Liver (tissue), 9 donors: Measurements from ENCODE around the gene KSR1. TPM values are rescaled to one million over a fixed set of nuclear protein-coding genes. Genes with fewer than 3 reads are reported as not detected.

Source experiments
- DNase-seq: peaks from one replicate; pipeline ENCODE4 v3.0.0-alpha.2; 2017; ENCODE audit warnings: low spot score
- H3K27ac ChIP-seq, 2 donors: one replicate each; pipeline ENCODE4 v1.7.0; 2013; ENCODE audit warnings: inconsistent platforms in 2 of 2, low read length in 2 of 2, control low read depth in 1 of 2, low read depth in 1 of 2, mild to moderate bottlenecking in 1 of 2
- H3K27me3 ChIP-seq, 4 donors: one replicate each; pipeline versions ENCODE4 v1.6.1 to v1.7.0; 2013; ENCODE audit warnings: low read length in 3 of 4, inconsistent platforms in 1 of 4, mild to moderate bottlenecking in 1 of 4, moderate library complexity in 1 of 4; ENCODE audit not compliant: control insufficient read depth in 4 of 4, insufficient read depth in 4 of 4
- H3K36me3 ChIP-seq, 4 donors: one replicate each; pipeline versions ENCODE4 v1.6.1 to v1.7.0; 2013; ENCODE audit warnings: low read length in 3 of 4, mild to moderate bottlenecking in 3 of 4, low read depth in 1 of 4, moderate library complexity in 1 of 4; ENCODE audit not compliant: control insufficient read depth in 4 of 4, insufficient read depth in 3 of 4
- H3K4me1 ChIP-seq, 4 donors: one replicate each; pipeline versions ENCODE4 v1.6.1 to v1.7.0; 2013; ENCODE audit warnings: low read length in 3 of 4, mild to moderate bottlenecking in 3 of 4, moderate library complexity in 1 of 4; ENCODE audit not compliant: control insufficient read depth in 4 of 4, insufficient read depth in 4 of 4
- H3K4me3 ChIP-seq, 3 donors: one replicate each; pipeline versions ENCODE4 v1.6.1 to v1.7.0; 2013; ENCODE audit warnings: low read length in 3 of 3, control low read depth in 1 of 3, low read depth in 1 of 3, mild to moderate bottlenecking in 1 of 3
- H3K9ac ChIP-seq, 2 donors: one replicate each; pipeline ENCODE4 v1.7.0; 2013; ENCODE audit warnings: low read length in 2 of 2, mild to moderate bottlenecking in 2 of 2, moderate library complexity in 2 of 2, control low read depth in 1 of 2, low read depth in 1 of 2
- H3K9me3 ChIP-seq, 4 donors: one replicate each; pipeline versions ENCODE4 v1.6.1 to v1.7.0; 2013; ENCODE audit warnings: low read length in 3 of 4; ENCODE audit not compliant: control insufficient read depth in 4 of 4
- EGR1 ChIP-seq, 2 donors: IDR thresholded peaks; 2 replicates each; pipeline ENCODE4 v1.6.1; 2016 to 2018; ENCODE audit warnings: antibody characterized with exemption in 2 of 2, low read depth in 2 of 2
- GABPA ChIP-seq, 2 donors: IDR thresholded peaks in 1 of 2; conservative IDR thresholded peaks in 1 of 2; 2 replicates each; pipeline ENCODE4 v1.6.1; 2016; ENCODE audit warnings: antibody characterized with exemption in 2 of 2, mild to moderate bottlenecking in 1 of 2, moderate library complexity in 1 of 2
- HNF4A ChIP-seq, 2 donors: conservative IDR thresholded peaks; 2 replicates each; pipeline ENCODE4 v1.6.1; 2016; ENCODE audit warnings: antibody characterized with exemption in 2 of 2, mild to moderate bottlenecking in 2 of 2
- JUND ChIP-seq, 2 donors: IDR thresholded peaks; 2 replicates each; pipeline ENCODE4 v1.6.1; 2016; ENCODE audit warnings: antibody characterized with exemption in 2 of 2
- NR2F2 ChIP-seq: IDR thresholded peaks from 2 replicates; pipeline ENCODE4 v1.6.1; 2016; ENCODE audit warnings: antibody characterized with exemption
- RAD21 ChIP-seq, 2 donors: IDR thresholded peaks; 2 replicates each; pipeline ENCODE4 v1.6.1; 2016; ENCODE audit warnings: antibody characterized with exemption in 2 of 2, mild to moderate bottlenecking in 2 of 2
- RXRA ChIP-seq, 2 donors: IDR thresholded peaks; 2 replicates each; pipeline ENCODE4 v1.6.1; 2017 to 2018; ENCODE audit warnings: antibody characterized with exemption in 2 of 2, mild to moderate bottlenecking in 1 of 2
- SP1 ChIP-seq: IDR thresholded peaks from 2 replicates; pipeline ENCODE4 v1.6.1; 2018; ENCODE audit warnings: antibody characterized with exemption, mild to moderate bottlenecking
- YY1 ChIP-seq: IDR thresholded peaks from 2 replicates; pipeline ENCODE4 v1.6.1; 2016; ENCODE audit warnings: antibody characterized with exemption, mild to moderate bottlenecking
- WGBS: extraction: QIAGEN DNeasy Blood & Tissue Kit; methylation state at CpG from one replicate; pipeline ENCODE4 v1.1.7; 2013; 5-methylcytosine and 5-hydroxymethylcytosine counted together
- polyA plus RNA-seq, 2 donors: library from polyadenylated mRNA; stranded (reverse) in 1 of 2; unstranded in 1 of 2; fragments of 200-250 nt in 1 of 2; fragments of >200 nt in 1 of 2; fragmentation: Nextera tagmentation in 1 of 2; extraction: Ambion mirVana in 1 of 2; gene quantifications; one replicate each; pipeline versions ENCODE4 v1.2.1 to v1.2.3, GENCODE V29; 2013 to 2015
- total RNA-seq, 2 donors: library from RNA; depleted of rRNA; stranded (reverse); fragments of >200 nt; gene quantifications; one replicate each; pipeline ENCODE4 v1.2.3, GENCODE V29; 2014
- TF ChIP-seq, protein P1 (sequence below): IDR thresholded peaks from 2 replicates; pipeline ENCODE4 v1.6.1; 2016; ENCODE audit warnings: antibody characterized with exemption
- TF ChIP-seq, protein P2 (sequence below): fragments of 150-350 bp; IDR thresholded peaks from 2 replicates; pipeline ENCODE4 v1.5.1; 2017; ENCODE audit warnings: improper control_type of control experiment, low read depth, low read length; ENCODE audit not compliant: missing input control
- TF ChIP-seq, protein P3 (sequence below): IDR thresholded peaks from 2 replicates; pipeline ENCODE4 v1.6.1; 2016; ENCODE audit warnings: antibody characterized with exemption
- TF ChIP-seq, protein P4 (sequence below): IDR thresholded peaks from 2 replicates; pipeline ENCODE4 v1.6.1; 2016; ENCODE audit warnings: antibody characterized with exemption, mild to moderate bottlenecking
- donor health status: healthy.
- donor health status: healthy.
- donor health status: healthy.
- donor health status: healthy.
- donor health status: healthy.

The KSR1 gene
- total and polyA plus RNA-seq, 4 donors = 1.2 to 9.0 (median 4.1) TPM

DNA sequence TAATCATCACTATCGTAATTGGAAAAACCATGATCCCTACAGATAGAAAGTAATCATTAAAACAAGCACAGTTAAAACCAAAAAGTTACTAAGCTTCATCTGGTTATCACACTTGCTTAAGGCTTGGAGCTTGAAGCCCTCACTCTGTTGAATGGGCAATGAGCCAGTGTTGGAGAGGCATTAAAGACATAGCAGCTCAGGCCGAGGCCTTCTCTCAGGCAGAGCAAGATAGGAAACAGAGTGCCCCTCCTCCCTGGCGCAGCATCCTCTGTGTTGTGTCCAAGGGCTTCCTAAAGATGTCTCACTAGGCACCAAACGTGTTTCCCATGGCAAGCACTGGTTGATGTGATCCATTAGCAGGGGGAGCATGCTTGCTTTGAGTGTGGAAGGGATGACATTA, 139.8 kb downstream of the KSR1 start:
- H3K4me3 ChIP-seq = no peak overlapping the region
- H3K4me1 ChIP-seq = no peaks in the 10 kb centered on the region
- no peak for DNase-seq
- 86% methylated on average over 4 of the region's 4 CpGs for WGBS
- TF ChIP-seq GABPA (IDR thresholded peaks at IDR 0.05 in 1 of 2, conservative IDR thresholded peaks at IDR 0.05 in 1 of 2) (no peak), HNF4A (conservative IDR thresholded peaks at IDR 0.05) (no peak), YY1 (no peak), SP1 (no peak), JUND (IDR thresholded peaks at IDR 0.05) (no peak), NR2F2 (no peak)
- TF ChIP-seq, protein P1, sequence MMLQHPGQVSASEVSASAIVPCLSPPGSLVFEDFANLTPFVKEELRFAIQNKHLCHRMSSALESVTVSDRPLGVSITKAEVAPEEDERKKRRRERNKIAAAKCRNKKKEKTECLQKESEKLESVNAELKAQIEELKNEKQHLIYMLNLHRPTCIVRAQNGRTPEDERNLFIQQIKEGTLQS = no peak
- TF ChIP-seq, protein P2, sequence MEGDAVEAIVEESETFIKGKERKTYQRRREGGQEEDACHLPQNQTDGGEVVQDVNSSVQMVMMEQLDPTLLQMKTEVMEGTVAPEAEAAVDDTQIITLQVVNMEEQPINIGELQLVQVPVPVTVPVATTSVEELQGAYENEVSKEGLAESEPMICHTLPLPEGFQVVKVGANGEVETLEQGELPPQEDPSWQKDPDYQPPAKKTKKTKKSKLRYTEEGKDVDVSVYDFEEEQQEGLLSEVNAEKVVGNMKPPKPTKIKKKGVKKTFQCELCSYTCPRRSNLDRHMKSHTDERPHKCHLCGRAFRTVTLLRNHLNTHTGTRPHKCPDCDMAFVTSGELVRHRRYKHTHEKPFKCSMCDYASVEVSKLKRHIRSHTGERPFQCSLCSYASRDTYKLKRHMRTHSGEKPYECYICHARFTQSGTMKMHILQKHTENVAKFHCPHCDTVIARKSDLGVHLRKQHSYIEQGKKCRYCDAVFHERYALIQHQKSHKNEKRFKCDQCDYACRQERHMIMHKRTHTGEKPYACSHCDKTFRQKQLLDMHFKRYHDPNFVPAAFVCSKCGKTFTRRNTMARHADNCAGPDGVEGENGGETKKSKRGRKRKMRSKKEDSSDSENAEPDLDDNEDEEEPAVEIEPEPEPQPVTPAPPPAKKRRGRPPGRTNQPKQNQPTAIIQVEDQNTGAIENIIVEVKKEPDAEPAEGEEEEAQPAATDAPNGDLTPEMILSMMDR = no peak
- H3K27ac ChIP-seq = no peak overlapping the region
- H3K36me3 ChIP-seq = peaks cover 0 to 9% (median 0%) of the 10 kb centered on the region in 4 donors
- no peaks in the 10 kb centered on the region for H3K27me3 ChIP-seq
- no peak overlapping the region for H3K9ac ChIP-seq
- no peaks in the 10 kb centered on the region for H3K9me3 ChIP-seq

DNA sequence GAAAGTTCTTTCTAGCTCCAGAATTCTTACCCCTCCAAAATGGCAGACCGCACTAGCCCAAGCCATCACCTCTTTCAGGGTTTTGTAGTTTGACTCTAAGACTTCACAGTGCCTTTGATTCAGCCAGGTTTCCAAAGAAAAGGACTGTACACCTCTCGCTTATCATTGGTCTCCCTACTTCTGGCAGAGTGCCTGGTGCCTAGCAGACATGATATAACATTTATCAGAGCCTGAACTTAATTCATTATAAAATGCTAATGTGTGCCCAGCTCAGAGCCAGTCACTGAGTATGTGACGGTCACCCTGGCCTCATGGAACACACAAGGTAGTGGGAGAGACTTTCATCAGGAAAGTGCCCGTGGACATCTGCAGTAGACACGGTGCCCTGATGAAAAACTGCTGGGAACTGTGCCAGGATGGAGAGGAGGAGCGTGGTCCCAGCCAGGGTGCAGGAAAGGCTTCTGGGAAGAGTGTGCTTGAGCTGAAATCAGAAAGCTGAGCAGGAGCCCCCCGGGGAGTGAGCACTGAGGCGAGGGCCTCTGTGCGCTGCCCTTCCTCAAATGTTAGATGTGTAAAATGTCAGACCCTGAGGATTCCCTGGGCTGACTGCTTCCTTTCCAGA, 140.4 kb downstream of the KSR1 start:
- Histone ChIP-seq H3K9ac (no peak overlapping the region), H3K9me3 (no peaks in the 10 kb centered on the region), H3K36me3 (peaks cover 0 to 9% (median 0%) of the 10 kb centered on the region in 4 donors), H3K27me3 (no peaks in the 10 kb centered on the region), H3K27ac (no peak overlapping the region), H3K4me3 (no peak overlapping the region), H3K4me1 (no peaks in the 10 kb centered on the region)
- WGBS = 75% methylated on average over 9 of the region's 9 CpGs
- TF ChIP-seq RAD21 (IDR thresholded peaks at IDR 0.05) (no peak), HNF4A (conservative IDR thresholded peaks at IDR 0.05) (no peak), RXRA (IDR thresholded peaks at IDR 0.05) (no peak), NR2F2 (no peak)
- TF ChIP-seq, protein P3, sequence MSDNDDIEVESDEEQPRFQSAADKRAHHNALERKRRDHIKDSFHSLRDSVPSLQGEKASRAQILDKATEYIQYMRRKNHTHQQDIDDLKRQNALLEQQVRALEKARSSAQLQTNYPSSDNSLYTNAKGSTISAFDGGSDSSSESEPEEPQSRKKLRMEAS = no peak
- no peak for DNase-seq

DNA sequence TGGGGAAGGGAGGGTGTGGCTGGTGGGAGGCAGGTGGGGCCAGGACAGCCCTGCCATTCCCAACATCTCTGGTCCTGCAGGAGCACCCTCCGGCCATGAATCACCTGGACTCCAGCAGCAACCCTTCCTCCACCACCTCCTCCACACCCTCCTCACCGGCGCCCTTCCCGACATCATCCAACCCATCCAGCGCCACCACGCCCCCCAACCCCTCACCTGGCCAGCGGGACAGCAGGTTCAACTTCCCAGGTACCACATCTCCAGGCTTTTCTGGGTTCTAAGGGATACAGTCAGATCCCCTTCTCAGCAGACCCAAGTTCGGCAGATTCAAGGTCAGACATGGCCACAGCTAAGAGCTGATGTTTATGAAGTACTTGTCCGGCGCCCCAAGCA, 140.9 kb downstream of the KSR1 start:
- no peak for DNase-seq
- no peak overlapping the region for H3K27ac ChIP-seq
- no peaks in the 10 kb centered on the region for H3K9me3 ChIP-seq
- no peak overlapping the region for H3K4me3 ChIP-seq
- no peak overlapping the region for H3K9ac ChIP-seq
- 90% methylated on average over 10 of the region's 10 CpGs for WGBS
- H3K27me3 ChIP-seq = no peaks in the 10 kb centered on the region
- peaks cover 0 to 9% (median 0%) of the 10 kb centered on the region in 4 donors for H3K36me3 ChIP-seq
- TF ChIP-seq RAD21 (IDR thresholded peaks at IDR 0.05) (no peak), EGR1 (IDR thresholded peaks at IDR 0.05; ENCODE audit: low read depth in 2 of 2) (no peak)
- TF ChIP-seq, protein P4, sequence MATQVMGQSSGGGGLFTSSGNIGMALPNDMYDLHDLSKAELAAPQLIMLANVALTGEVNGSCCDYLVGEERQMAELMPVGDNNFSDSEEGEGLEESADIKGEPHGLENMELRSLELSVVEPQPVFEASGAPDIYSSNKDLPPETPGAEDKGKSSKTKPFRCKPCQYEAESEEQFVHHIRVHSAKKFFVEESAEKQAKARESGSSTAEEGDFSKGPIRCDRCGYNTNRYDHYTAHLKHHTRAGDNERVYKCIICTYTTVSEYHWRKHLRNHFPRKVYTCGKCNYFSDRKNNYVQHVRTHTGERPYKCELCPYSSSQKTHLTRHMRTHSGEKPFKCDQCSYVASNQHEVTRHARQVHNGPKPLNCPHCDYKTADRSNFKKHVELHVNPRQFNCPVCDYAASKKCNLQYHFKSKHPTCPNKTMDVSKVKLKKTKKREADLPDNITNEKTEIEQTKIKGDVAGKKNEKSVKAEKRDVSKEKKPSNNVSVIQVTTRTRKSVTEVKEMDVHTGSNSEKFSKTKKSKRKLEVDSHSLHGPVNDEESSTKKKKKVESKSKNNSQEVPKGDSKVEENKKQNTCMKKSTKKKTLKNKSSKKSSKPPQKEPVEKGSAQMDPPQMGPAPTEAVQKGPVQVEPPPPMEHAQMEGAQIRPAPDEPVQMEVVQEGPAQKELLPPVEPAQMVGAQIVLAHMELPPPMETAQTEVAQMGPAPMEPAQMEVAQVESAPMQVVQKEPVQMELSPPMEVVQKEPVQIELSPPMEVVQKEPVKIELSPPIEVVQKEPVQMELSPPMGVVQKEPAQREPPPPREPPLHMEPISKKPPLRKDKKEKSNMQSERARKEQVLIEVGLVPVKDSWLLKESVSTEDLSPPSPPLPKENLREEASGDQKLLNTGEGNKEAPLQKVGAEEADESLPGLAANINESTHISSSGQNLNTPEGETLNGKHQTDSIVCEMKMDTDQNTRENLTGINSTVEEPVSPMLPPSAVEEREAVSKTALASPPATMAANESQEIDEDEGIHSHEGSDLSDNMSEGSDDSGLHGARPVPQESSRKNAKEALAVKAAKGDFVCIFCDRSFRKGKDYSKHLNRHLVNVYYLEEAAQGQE = no peak
- no peaks in the 10 kb centered on the region for H3K4me1 ChIP-seq
